Natural killer cell treated with Interleukin-12 subunit alpha and Interleukin-12 subunit beta and Interleukin-15 and Interleukin-18, amount 100 ng/mL, for 72 hours (primary cell): ENCODE results near the gene PTPRE. TPM values are rescaled to one million over a fixed set of nuclear protein-coding genes. Genes with fewer than 3 reads are reported as not detected.

ENCODE experiments used
- ATAC-seq, 2 donors: fragments of 150-1000 bp; cut with Tn5 transposase in 1 of 2; sonication (Bioruptor Pico), chemical (Tn5 transposase) in 1 of 2; 2 replicates each; pipeline ENCODE4 v1.10.0; 2021
- DNase-seq: peaks from one replicate; pipeline ENCODE4 v3.0.0; 2022; ENCODE audit warnings: low spot score
- H3K27ac Mint-ChIP-seq, 2 donors: 1 replicate in 1 of 2; 2 replicates in 1 of 2; pipeline ENCODE4 v1.8.0; 2022; ENCODE audit warnings: mixed read lengths in 2 of 2, mild to moderate bottlenecking in 1 of 2, moderate library complexity in 1 of 2
- H3K27me3 Mint-ChIP-seq, 2 donors: 1 replicate in 1 of 2; 2 replicates in 1 of 2; pipeline ENCODE4 v1.8.0; 2022; ENCODE audit warnings: mixed read lengths in 2 of 2
- H3K36me3 Mint-ChIP-seq: one replicate; pipeline ENCODE4 v1.8.0; 2022; ENCODE audit warnings: mixed read lengths
- H3K4me1 Mint-ChIP-seq, 2 donors: 1 replicate in 1 of 2; 2 replicates in 1 of 2; pipeline ENCODE4 v1.8.0; 2022; ENCODE audit warnings: low read depth in 2 of 2, mixed read lengths in 2 of 2, mild to moderate bottlenecking in 1 of 2
- H3K4me3 Mint-ChIP-seq: one replicate; pipeline ENCODE4 v1.8.0; 2022; ENCODE audit warnings: mixed read lengths
- H3K9me3 Mint-ChIP-seq: 2 replicates; pipeline ENCODE4 v1.8.0; 2022; ENCODE audit warnings: mixed read lengths
- total RNA-seq, 2 donors: library from RNA; stranded (reverse); gene quantifications; one replicate each; pipeline ENCODE4 v1.2.3, GENCODE V29; 2022

Gene PTPRE
- total RNA-seq, 2 donors from 2014 or later, result 65.1 to 147 TPM

- peaks cover 6 to 9% of the 10 kb centered on the region in 2 donors for H3K4me1 Mint-ChIP-seq
- peak overlapping the region in 1 of 2 donors; percentile 56 for H3K27ac Mint-ChIP-seq
- peak in 1 of 2 donors; percentile 53 for ATAC-seq
- H3K27me3 Mint-ChIP-seq, result no peaks in the 10 kb centered on the region
- H3K36me3 Mint-ChIP-seq, result no peaks in the 10 kb centered on the region
- no peak overlapping the region for H3K4me3 Mint-ChIP-seq
- H3K9me3 Mint-ChIP-seq, result no peaks in the 10 kb centered on the region
- DNase-seq, result no peak
Measured at GRCh38 chr10:128026615-128027300, 119.9 kb downstream of the PTPRE start.

- Mint-ChIP-seq H3K36me3 (no peaks in the 10 kb centered on the region), H3K27me3 (no peaks in the 10 kb centered on the region), H3K4me1 (peaks cover 8 to 9% of the 10 kb centered on the region in 2 donors), H3K9me3 (no peaks in the 10 kb centered on the region), H3K27ac (no peak overlapping the region), H3K4me3 (no peak overlapping the region)
- ATAC-seq (no peak), DNase-seq (no peak)
Measured at GRCh38 chr10:128027306-128027705, 120.4 kb downstream of the PTPRE start.

DNA sequence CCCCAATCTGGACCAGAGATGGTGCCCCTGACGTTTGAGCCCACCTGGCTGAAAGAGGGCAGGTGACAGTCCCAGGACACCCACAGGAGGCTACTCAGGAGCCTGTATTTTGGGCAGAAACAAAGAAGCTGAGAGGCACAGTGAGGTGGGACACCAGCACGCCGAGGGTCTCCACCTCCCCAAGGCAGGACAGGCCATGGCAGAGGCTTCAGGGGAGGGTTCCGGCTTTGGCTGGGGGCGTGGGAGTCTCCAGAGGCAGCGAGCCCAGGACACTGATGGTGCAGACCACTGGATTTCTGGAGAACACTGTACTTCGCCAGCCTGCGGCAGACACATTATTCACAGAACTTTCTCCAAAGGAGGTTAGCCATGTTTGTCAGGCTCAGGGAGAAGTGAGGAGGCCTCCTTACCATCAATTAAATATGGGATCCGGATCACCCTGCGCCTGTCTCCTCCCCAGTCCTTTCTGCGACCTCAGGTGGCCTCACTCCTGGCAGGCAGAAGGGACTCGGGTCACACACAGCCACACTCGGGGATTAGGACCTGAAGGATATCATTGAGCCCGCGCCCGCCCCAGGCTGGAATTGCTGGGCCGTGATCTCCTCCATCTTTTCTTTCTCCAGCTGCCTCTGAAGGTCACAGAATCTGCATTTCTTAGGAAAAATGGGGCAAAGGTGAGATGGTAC, 121.1 kb downstream of the PTPRE start:
- Mint-ChIP-seq H3K4me1 (peaks cover 9 to 11% of the 10 kb centered on the region in 2 donors), H3K4me3 (no peak overlapping the region), H3K36me3 (no peaks in the 10 kb centered on the region), H3K9me3 (no peaks in the 10 kb centered on the region), H3K27me3 (no peaks in the 10 kb centered on the region), H3K27ac (no peak overlapping the region)
- DNase-seq (no peak), ATAC-seq (no peak)

DNA sequence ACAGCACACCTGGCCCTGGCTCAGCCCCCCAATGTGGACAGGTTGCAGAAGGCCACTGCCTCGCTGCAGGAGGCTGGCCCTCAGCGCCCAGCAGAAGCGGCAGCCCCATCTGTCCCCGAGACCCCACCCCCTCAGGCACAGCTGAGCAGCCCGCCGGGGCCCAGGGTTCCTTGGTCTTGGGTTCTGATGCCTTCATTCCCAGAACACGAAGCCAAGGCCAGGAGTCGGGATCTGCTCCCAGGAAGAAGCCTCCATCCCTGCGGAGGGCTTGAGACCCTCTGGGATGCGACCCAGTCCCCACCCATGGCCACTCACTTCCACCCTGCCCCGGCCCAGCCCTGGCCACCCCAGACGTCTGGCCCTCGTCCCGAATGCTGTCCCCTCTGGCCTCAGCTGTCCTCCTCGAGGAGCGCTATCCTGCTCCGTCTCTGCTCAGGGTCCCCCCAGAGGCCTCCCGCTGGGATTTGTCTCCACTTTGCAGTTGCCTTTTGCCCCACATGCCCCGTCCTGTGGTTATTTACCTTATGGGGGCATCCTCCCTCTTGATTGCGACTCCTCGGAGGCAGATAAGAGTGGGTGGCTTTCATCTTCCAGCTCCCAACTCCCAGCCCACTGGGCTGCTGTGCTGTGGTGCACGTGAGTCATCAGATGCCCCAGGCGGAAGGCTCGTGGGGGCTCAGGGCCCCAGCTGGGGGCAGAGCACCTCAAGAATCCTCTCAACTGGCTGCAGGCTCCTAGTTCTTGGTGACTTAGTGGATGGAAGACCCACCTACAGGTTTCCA, 121.8 kb downstream of the PTPRE start:
- ATAC-seq (no peak), DNase-seq (no peak)
- H3K27me3 Mint-ChIP-seq, result no peaks in the 10 kb centered on the region
- H3K4me3 Mint-ChIP-seq, result no peak overlapping the region
- no peaks in the 10 kb centered on the region for H3K9me3 Mint-ChIP-seq
- H3K27ac Mint-ChIP-seq, result no peak overlapping the region
- peaks cover 9 to 11% of the 10 kb centered on the region in 2 donors for H3K4me1 Mint-ChIP-seq
- H3K36me3 Mint-ChIP-seq, result no peaks in the 10 kb centered on the region

GRCh38 chr10:128029290-128029651, 122.4 kb downstream of the PTPRE start:
- no peak for DNase-seq
- no peaks in the 10 kb centered on the region for H3K27me3 Mint-ChIP-seq
- H3K9me3 Mint-ChIP-seq, result no peaks in the 10 kb centered on the region
- no peak overlapping the region for H3K27ac Mint-ChIP-seq
- no peak for ATAC-seq
- H3K4me3 Mint-ChIP-seq, result no peak overlapping the region
- no peaks in the 10 kb centered on the region for H3K36me3 Mint-ChIP-seq
- H3K4me1 Mint-ChIP-seq, result peaks cover 9 to 11% of the 10 kb centered on the region in 2 donors

- Mint-ChIP-seq H3K9me3 (no peaks in the 10 kb centered on the region), H3K27ac (no peak overlapping the region), H3K4me1 (peaks cover 9 to 11% of the 10 kb centered on the region in 2 donors), H3K36me3 (no peaks in the 10 kb centered on the region), H3K4me3 (no peak overlapping the region), H3K27me3 (no peaks in the 10 kb centered on the region)
- no peak for DNase-seq
- no peak for ATAC-seq
Measured at GRCh38 chr10:128029731-128030369, 122.9 kb downstream of the PTPRE start.

DNA sequence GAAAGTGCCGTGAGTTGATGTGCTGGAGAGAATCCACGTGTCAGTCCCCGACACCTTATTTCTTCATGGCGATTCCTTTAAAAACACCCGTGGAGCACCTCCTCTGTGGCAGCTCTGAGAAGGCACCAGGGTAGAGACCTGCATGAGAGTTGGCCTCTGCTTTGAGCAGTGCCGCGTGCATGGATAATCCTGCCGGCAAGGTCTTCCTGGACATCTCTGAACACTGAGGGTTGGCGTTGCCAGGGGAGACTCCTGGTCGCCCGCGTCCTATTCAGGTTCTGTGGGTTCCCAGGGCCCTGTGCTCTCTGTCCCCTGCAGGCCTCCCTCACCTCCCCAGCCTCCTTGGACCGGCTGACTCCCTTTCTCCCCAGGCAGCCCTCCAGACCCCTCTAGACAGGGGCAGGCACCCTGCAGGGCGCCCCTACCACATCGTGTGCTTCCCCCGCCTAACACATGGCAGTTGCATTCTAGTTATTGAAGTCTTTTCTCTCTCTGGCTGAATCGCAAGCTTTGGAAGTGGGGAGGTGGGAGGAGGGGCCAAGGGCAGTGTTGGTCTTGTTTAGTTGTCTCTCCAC, 123.7 kb downstream of the PTPRE start:
- Mint-ChIP-seq H3K27ac (no peak overlapping the region), H3K36me3 (no peaks in the 10 kb centered on the region), H3K4me1 (peaks cover 9 to 13% of the 10 kb centered on the region in 2 donors), H3K9me3 (no peaks in the 10 kb centered on the region), H3K27me3 (no peaks in the 10 kb centered on the region), H3K4me3 (no peak overlapping the region)
- DNase-seq (peak; percentile 56), ATAC-seq (no peak)

DNA sequence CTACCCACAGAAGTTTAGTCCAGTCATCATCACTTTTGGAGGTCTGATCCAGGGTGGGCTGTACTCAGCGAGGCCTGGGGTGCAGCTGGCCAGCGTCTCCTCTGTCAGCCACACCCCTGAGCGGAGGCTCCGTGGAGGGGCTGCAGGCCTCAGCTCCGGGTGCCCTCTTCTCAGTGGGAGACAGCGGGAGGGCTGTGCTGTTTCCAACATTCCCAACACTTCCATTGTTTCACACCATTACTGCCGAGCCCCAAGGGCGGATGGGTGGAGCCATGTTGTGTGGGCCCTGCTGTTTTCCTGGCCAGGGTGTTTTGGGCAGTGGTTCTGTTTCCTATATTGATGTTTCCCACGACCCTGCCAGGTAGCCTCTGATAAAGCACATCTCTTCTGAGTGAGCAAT, 124.3 kb downstream of the PTPRE start:
- no peaks in the 10 kb centered on the region for H3K36me3 Mint-ChIP-seq

GRCh38 chr10:128032466-128032865, 125.6 kb downstream of the PTPRE start:
- H3K4me1 Mint-ChIP-seq, result peaks cover 8 to 21% of the 10 kb centered on the region in 2 donors
- no peak overlapping the region for H3K4me3 Mint-ChIP-seq
- no peaks in the 10 kb centered on the region for H3K27me3 Mint-ChIP-seq
- H3K36me3 Mint-ChIP-seq, result no peaks in the 10 kb centered on the region
- no peak overlapping the region for H3K27ac Mint-ChIP-seq
- no peak for ATAC-seq
- no peak for DNase-seq
- H3K9me3 Mint-ChIP-seq, result no peaks in the 10 kb centered on the region

More for the DNA sequence above, 124.3 kb downstream of the PTPRE start:
- Mint-ChIP-seq H3K4me1 (peaks cover 12 to 17% of the 10 kb centered on the region in 2 donors), H3K27me3 (no peaks in the 10 kb centered on the region), H3K27ac (no peak overlapping the region), H3K4me3 (no peak overlapping the region), H3K9me3 (no peaks in the 10 kb centered on the region)
- DNase-seq (no peak), ATAC-seq (no peak)

GRCh38 chr10:128035557-128035973, 128.7 kb downstream of the PTPRE start:
- Mint-ChIP-seq H3K27ac (peak overlapping the region; percentile 33 to 73), H3K4me1 (peaks cover 17 to 30% of the 10 kb centered on the region in 2 donors), H3K4me3 (no peak overlapping the region), H3K27me3 (no peaks in the 10 kb centered on the region), H3K9me3 (no peaks in the 10 kb centered on the region), H3K36me3 (no peaks in the 10 kb centered on the region)
- DNase-seq (peak; percentile 77), ATAC-seq (peak; percentile 82 to 89)

- peaks cover 17 to 30% of the 10 kb centered on the region in 2 donors for H3K4me1 Mint-ChIP-seq
- peak in 1 of 2 donors; percentile 27 for ATAC-seq
- H3K9me3 Mint-ChIP-seq, result no peaks in the 10 kb centered on the region
- H3K27me3 Mint-ChIP-seq, result no peaks in the 10 kb centered on the region
- peak; percentile 10 for DNase-seq
- H3K36me3 Mint-ChIP-seq, result no peaks in the 10 kb centered on the region
- peak overlapping the region; percentile 33 to 73 for H3K27ac Mint-ChIP-seq
- no peak overlapping the region for H3K4me3 Mint-ChIP-seq
Measured at GRCh38 chr10:128036011-128036615, 129.2 kb downstream of the PTPRE start.

DNA sequence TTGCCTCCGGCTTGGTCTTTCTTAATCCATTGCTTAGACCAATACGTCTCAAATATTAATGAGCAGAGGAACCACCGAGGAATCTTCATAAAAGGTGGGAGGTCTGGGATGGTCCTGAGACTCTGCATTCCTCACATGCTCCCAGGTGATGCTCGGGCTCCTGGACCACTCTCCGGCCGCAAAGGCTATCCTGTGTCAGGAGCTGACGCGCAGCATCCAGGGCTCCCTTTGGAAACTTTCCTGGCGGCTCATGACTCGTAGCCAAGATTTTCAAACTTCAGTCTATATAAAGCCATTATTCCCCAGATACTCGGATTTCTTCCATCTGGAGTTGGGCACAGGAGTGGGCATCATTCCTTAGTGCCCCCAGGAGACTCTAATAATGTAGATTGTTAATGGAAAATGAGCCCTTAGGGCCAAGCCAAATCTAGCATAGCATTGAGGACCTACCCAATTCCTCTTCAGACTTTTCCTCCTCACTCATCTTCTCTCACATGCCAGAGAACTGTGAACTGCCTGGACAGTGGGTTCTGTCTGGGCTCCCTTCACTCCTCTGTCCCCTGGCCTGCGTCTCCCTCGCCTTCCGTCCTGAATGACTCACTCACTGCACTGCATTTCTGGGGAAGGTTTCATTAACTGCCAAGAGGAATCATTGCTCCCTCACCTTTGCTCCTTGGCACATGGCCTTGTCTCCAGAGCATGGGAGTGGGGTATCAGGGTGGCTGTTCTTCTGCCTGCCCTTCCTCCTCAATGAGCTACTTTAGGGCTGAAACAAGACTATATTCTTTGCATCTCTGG, 130.0 kb downstream of the PTPRE start:
- H3K4me3 Mint-ChIP-seq, result no peak overlapping the region
- H3K27ac Mint-ChIP-seq, result peak overlapping the region; percentile 28 to 73
- no peaks in the 10 kb centered on the region for H3K27me3 Mint-ChIP-seq
- no peak for ATAC-seq
- DNase-seq, result peak; percentile 5
- no peaks in the 10 kb centered on the region for H3K36me3 Mint-ChIP-seq
- peaks cover 21 to 34% of the 10 kb centered on the region in 2 donors for H3K4me1 Mint-ChIP-seq
- H3K9me3 Mint-ChIP-seq, result no peaks in the 10 kb centered on the region
